OCI-LY3 (cell line): ENCODE measurements around the gene ENGASE.

Experiments
- H2AFZ ChIP-seq: fragments of 200-600, 300-600 bp; shearing (Covaris generic); 2 replicates; pipeline ENCODE4 v1.6.0; 2014; ENCODE audit warnings: antibody characterized with exemption, low read depth, low read length
- H3K27ac ChIP-seq: fragments of 200-600, 300-600 bp; sonication (generic); 2 replicates; pipeline ENCODE4 v1.5.1; 2014; ENCODE audit warnings: mild to moderate bottlenecking, low read length, moderate library complexity, mixed read lengths
- H3K27me3 ChIP-seq: fragments of 200-600, 300-600 bp; sonication (generic); 2 replicates; pipeline ENCODE4 v1.6.1; 2014; ENCODE audit warnings: low read depth, low read length, mixed read lengths
- H3K36me3 ChIP-seq: fragments of 200-600, 300-600 bp; sonication (generic); replicated peaks from 2 replicates; pipeline ENCODE3; 2014; ENCODE audit warnings: low read depth, low read length, mixed read lengths
- H3K4me1 ChIP-seq: fragments of 300-600, 200-600 bp; sonication (generic); 2 replicates; pipeline ENCODE4 v1.6.1; 2014; ENCODE audit warnings: low read length, mixed read lengths
- H3K4me2 ChIP-seq: fragments of 200-600, 300-600 bp; sonication (generic); 2 replicates; pipeline ENCODE4 v1.6.1; 2014; ENCODE audit warnings: low read length, mixed read lengths
- H3K4me3 ChIP-seq: fragments of 300-600, 200-600 bp; sonication (generic); 2 replicates; pipeline ENCODE4 v1.5.1; 2014; ENCODE audit warnings: antibody characterized with exemption, mild to moderate bottlenecking, low read length, moderate library complexity
- H3K79me2 ChIP-seq: fragments of 300-600, 200-600 bp; shearing (Covaris generic); 2 replicates; pipeline ENCODE4 v1.6.1; 2014; ENCODE audit warnings: mild to moderate bottlenecking, low read length, mixed read lengths
- H3K9ac ChIP-seq: fragments of 300-600, 200-600 bp; shearing (Covaris generic); 2 replicates; pipeline ENCODE4 v1.6.0; 2014; ENCODE audit warnings: mild to moderate bottlenecking, low read length, moderate library complexity
- H3K9me3 ChIP-seq: fragments of 200-600, 300-600 bp; shearing (Covaris generic); 2 replicates; pipeline ENCODE4 v1.6.1; 2014; ENCODE audit warnings: low read length, mixed read lengths; ENCODE audit not compliant: insufficient read depth
- H4K20me1 ChIP-seq: fragments of 200-600, 300-600 bp; sonication (generic); 2 replicates; pipeline ENCODE4 v1.6.1; 2016; ENCODE audit warnings: low read length, mixed read lengths; ENCODE audit not compliant: insufficient read depth
- EZH2phosphoT487 ChIP-seq: fragments of 200-600 bp; shearing (Covaris generic); IDR thresholded peaks from 2 replicates; pipeline ENCODE4 v1.6.1; 2018; ENCODE audit warnings: antibody characterized with exemption, mixed run types, low read depth
- TF ChIP-seq, protein P1 (sequence below): fragments of 200-600, 300-600 bp; sonication (generic); IDR thresholded peaks from 2 replicates; pipeline ENCODE4 v1.5.1; 2014; ENCODE audit warnings: antibody characterized with exemption, low read length, low read depth

Gene ENGASE

GRCh38 chr17:79113699-79114457 is 39.3 kb downstream of the ENGASE start:
- Histone ChIP-seq H3K4me3 (no peak overlapping the region), H3K9me3 (no peaks in the 10 kb centered on the region), H3K4me1 (peaks cover 8% of the 10 kb centered on the region; the same call in 1 of the 2 replicates), H3K4me2 (no peak overlapping the region), H4K20me1 (no peaks in the 10 kb centered on the region), H3K36me3 (no peaks in the 10 kb centered on the region), H3K79me2 (no peaks in the 10 kb centered on the region), H3K27ac (no peak overlapping the region), H3K9ac (no peak overlapping the region), H3K27me3 (peaks cover 21% of the 10 kb centered on the region; the same call in 1 of the 2 replicates), H2AFZ (no peak overlapping the region)
- TF ChIP-seq, protein P1, sequence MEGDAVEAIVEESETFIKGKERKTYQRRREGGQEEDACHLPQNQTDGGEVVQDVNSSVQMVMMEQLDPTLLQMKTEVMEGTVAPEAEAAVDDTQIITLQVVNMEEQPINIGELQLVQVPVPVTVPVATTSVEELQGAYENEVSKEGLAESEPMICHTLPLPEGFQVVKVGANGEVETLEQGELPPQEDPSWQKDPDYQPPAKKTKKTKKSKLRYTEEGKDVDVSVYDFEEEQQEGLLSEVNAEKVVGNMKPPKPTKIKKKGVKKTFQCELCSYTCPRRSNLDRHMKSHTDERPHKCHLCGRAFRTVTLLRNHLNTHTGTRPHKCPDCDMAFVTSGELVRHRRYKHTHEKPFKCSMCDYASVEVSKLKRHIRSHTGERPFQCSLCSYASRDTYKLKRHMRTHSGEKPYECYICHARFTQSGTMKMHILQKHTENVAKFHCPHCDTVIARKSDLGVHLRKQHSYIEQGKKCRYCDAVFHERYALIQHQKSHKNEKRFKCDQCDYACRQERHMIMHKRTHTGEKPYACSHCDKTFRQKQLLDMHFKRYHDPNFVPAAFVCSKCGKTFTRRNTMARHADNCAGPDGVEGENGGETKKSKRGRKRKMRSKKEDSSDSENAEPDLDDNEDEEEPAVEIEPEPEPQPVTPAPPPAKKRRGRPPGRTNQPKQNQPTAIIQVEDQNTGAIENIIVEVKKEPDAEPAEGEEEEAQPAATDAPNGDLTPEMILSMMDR = no peak
- TF ChIP-seq EZH2phosphoT487 = no peak

- TF ChIP-seq, protein P1 = no peak
- Histone ChIP-seq H3K79me2 (no peaks in the 10 kb centered on the region), H3K9me3 (no peaks in the 10 kb centered on the region), H3K27ac (no peak overlapping the region), H3K4me2 (no peak overlapping the region), H3K4me3 (no peak overlapping the region), H3K36me3 (no peaks in the 10 kb centered on the region), H3K9ac (no peak overlapping the region), H3K27me3 (peaks cover 29% of the 10 kb centered on the region), H3K4me1 (peaks cover 8% of the 10 kb centered on the region; the same call in 1 of the 2 replicates), H2AFZ (no peak overlapping the region), H4K20me1 (no peaks in the 10 kb centered on the region)
These were observed 40.1 kb downstream of the ENGASE start for GRCh38 chr17:79114458-79115301.

- Histone ChIP-seq H4K20me1 (no peaks in the 10 kb centered on the region), H2AFZ (no peak overlapping the region), H3K9me3 (no peaks in the 10 kb centered on the region), H3K27ac (no peak overlapping the region), H3K79me2 (no peaks in the 10 kb centered on the region), H3K27me3 (peaks cover 30% of the 10 kb centered on the region), H3K9ac (no peak overlapping the region), H3K4me3 (no peak overlapping the region), H3K4me1 (peaks cover 8% of the 10 kb centered on the region; the same call in 1 of the 2 replicates), H3K4me2 (no peak overlapping the region), H3K36me3 (no peaks in the 10 kb centered on the region)
- TF ChIP-seq, protein P1 = no peak
- TF ChIP-seq EZH2phosphoT487 = no peak
These were observed 40.9 kb downstream of the ENGASE start for GRCh38 chr17:79115487-79115886.
